Keratinocyte (primary cell): ENCODE data around the gene SLC2A9.

ENCODE experiments used
- EZH2 ChIP-seq: IDR thresholded peaks from one replicate; pipeline ENCODE4 v1.6.1; 2012; ENCODE audit warnings: inconsistent platforms, mild to moderate bottlenecking, low read length, moderate library complexity
- TF ChIP-seq, protein P1 (sequence below), 3 experiments: IDR thresholded peaks in 1 of 3; conservative IDR thresholded peaks in 1 of 3; optimal IDR thresholded peaks in 1 of 3; 2 replicates in 2 of 3; 3 replicates in 1 of 3; pipeline versions ENCODE3 to v1.5.1; 2011; ENCODE audit warnings: low read length in 3 of 3, mild to moderate bottlenecking in 3 of 3, moderate library complexity in 2 of 3, control low read depth in 1 of 3, inconsistent platforms in 1 of 3; ENCODE audit not compliant: insufficient read depth in 2 of 3; ENCODE audit errors: extremely low read depth in 1 of 3

DNA sequence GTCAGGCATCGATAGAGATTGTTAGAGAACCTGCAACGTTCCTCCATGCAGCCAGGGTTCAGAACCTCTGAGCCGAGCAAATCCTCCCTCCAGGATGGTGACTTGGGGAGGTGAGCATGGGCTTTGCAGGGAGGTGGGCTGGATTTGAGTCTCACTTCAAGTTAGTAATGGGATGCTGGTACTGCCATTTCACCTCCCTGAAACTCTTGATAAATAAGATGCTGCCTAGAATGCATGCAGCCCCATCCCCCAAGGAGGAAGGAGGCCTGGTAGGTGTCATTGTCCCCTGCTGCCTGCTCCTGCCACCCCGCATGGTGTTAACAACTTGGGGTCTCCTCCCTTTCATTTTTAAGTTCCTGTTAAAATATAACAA, 35.7 kb upstream of the SLC2A9 start:
- TF ChIP-seq, protein P1, sequence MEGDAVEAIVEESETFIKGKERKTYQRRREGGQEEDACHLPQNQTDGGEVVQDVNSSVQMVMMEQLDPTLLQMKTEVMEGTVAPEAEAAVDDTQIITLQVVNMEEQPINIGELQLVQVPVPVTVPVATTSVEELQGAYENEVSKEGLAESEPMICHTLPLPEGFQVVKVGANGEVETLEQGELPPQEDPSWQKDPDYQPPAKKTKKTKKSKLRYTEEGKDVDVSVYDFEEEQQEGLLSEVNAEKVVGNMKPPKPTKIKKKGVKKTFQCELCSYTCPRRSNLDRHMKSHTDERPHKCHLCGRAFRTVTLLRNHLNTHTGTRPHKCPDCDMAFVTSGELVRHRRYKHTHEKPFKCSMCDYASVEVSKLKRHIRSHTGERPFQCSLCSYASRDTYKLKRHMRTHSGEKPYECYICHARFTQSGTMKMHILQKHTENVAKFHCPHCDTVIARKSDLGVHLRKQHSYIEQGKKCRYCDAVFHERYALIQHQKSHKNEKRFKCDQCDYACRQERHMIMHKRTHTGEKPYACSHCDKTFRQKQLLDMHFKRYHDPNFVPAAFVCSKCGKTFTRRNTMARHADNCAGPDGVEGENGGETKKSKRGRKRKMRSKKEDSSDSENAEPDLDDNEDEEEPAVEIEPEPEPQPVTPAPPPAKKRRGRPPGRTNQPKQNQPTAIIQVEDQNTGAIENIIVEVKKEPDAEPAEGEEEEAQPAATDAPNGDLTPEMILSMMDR (optimal IDR thresholded peaks at IDR 0.05 in 1 of 3, IDR thresholded peaks at IDR 0.05 in 1 of 3, conservative IDR thresholded peaks at IDR 0.05 in 1 of 3; ENCODE audit: extremely low read depth in 1 of 3, insufficient read depth in 2 of 3, low read length in 3 of 3) = no peak
- no peak for TF ChIP-seq EZH2
